Pulmonary artery endothelial cell (primary cell): ENCODE results near the gene CELF3. TPM values are rescaled to one million over a fixed set of nuclear protein-coding genes. Genes with fewer than 3 reads are reported as not detected.

Source experiments
- DNase-seq: peaks from one replicate; pipeline ENCODE4 v3.0.0-alpha.2; 2011; ENCODE audit warnings: low read depth, low spot score
- total RNA-seq: library from RNA; depleted of rRNA; stranded (reverse); fragments of >200 nt; gene quantifications from 2 replicates; pipeline ENCODE4 v1.2.3, GENCODE V29; 2014

CELF3 gene
- total RNA-seq, 1 donor from 2014 or later = not detected

- DNase-seq = no peak
These were observed 4.6 kb upstream of the CELF3 start, which contains the start of gene RIIAD1 for GRCh38 chr1:151720974-151721787. RIIAD1 (plus strand) TSS chr1:151721522; CDS start chr1:151721537, 15 bp downstream.

GRCh38 chr1:151720554-151720953, 4.0 kb upstream of the CELF3 start:
- DNase-seq = no peak

- DNase-seq = no peak
These were observed 3.5 kb upstream of the CELF3 start for GRCh38 chr1:151720125-151720524.

- no peak for DNase-seq
These were observed 2.1 kb upstream of the CELF3 start for GRCh38 chr1:151718666-151719065.

GRCh38 chr1:151718011-151718431, 1.4 kb upstream of the CELF3 start:
- no peak for DNase-seq

- no peak for DNase-seq
These were observed 219 bp downstream of the CELF3 start for GRCh38 chr1:151716405-151716762.

GRCh38 chr1:151715726-151716404, 738 bp downstream of the CELF3 start:
- DNase-seq = no peak

GRCh38 chr1:151714820-151715725, 1.5 kb downstream of the CELF3 start:
- no peak for DNase-seq

GRCh38 chr1:151713874-151714273, 2.7 kb downstream of the CELF3 start:
- DNase-seq = no peak

- no peak for DNase-seq
These were observed 3.6 kb downstream of the CELF3 start for GRCh38 chr1:151713044-151713443.

- no peak for DNase-seq
These were observed 4.7 kb downstream of the CELF3 start for GRCh38 chr1:151711951-151712350.

GRCh38 chr1:151711044-151711800, 5.4 kb downstream of the CELF3 start:
- no peak for DNase-seq

- DNase-seq = no peak
These were observed 6.3 kb downstream of the CELF3 start for GRCh38 chr1:151710187-151710840.

GRCh38 chr1:151708891-151709290, 7.7 kb downstream of the CELF3 start:
- DNase-seq = no peak

- DNase-seq = no peak
These were observed 9.0 kb downstream of the CELF3 start for GRCh38 chr1:151707541-151708065.

GRCh38 chr1:151706464-151707415, 9.9 kb downstream of the CELF3 start:
- DNase-seq = no peak

GRCh38 chr1:151705753-151706463, 10.7 kb downstream of the CELF3 start:
- DNase-seq = no peak

- DNase-seq = no peak
These were observed 11.5 kb downstream of the CELF3 start for GRCh38 chr1:151705146-151705545.
